Ovary (tissue), 9 donors: ENCODE data around the gene TM9SF4. TPM values are rescaled to one million over a fixed set of nuclear protein-coding genes. Genes with fewer than 3 reads are reported as not detected.
A peak's percentile ranks its signal among the peaks of the same experiment; 100 is the strongest.

ENCODE experiments used
- DNase-seq, 5 donors: peaks; one replicate each; pipeline ENCODE4 v3.0.0-alpha.2; 2019 to 2020
- H3K27ac ChIP-seq, 2 donors: fragments of 200-600 bp; one replicate each; pipeline versions ENCODE4 v1.5.1 to v1.8.0; 2019 to 2022
- H3K27me3 ChIP-seq: fragments of 200-600 bp; one replicate; pipeline ENCODE4 v1.8.0; 2022
- H3K36me3 ChIP-seq: fragments of 200-600 bp; sonication (generic); one replicate; pipeline ENCODE4 v1.5.1; 2019
- H3K4me1 ChIP-seq: one replicate; pipeline ENCODE4 v1.8.1; 2013; ENCODE audit warnings: mild to moderate bottlenecking, moderate library complexity; ENCODE audit not compliant: insufficient read depth
- H3K4me3 ChIP-seq: fragments of 200-600 bp; sonication (generic); one replicate; pipeline ENCODE4 v1.5.1; 2017
- H3K9me3 ChIP-seq, 2 donors: fragments of 200-600 bp in 1 of 2; sonication (generic) in 1 of 2; one replicate each; pipeline versions ENCODE4 v1.5.1 to v1.8.1; 2013 to 2019; ENCODE audit warnings: mild to moderate bottlenecking in 1 of 2, moderate library complexity in 1 of 2
- CTCF ChIP-seq, 3 donors: fragments of 450-650 bp in 2 of 3; fragments of 200-600 bp in 1 of 3; IDR thresholded peaks; one replicate each; pipeline versions ENCODE4 v1.5.1 to v1.8.0; 2016 to 2022; ENCODE audit warnings: antibody characterized with exemption in 3 of 3, mild to moderate bottlenecking in 1 of 3
- EP300 ChIP-seq: sonication (generic); formaldehyde crosslinking; IDR thresholded peaks from one replicate; pipeline ENCODE4 v1.6.1; 2017; ENCODE audit warnings: antibody characterized with exemption
- POLR2A ChIP-seq: fragments of 450-650 bp; IDR thresholded peaks from one replicate; pipeline ENCODE4 v1.6.1; 2017; ENCODE audit warnings: antibody characterized with exemption, mild to moderate bottlenecking, moderate library complexity
- WGBS, 3 donors: extraction: QIAGEN DNeasy Blood & Tissue Kit in 1 of 3; methylation state at CpG; one replicate each; pipeline versions ENCODE4 v1.1.5 to v1.1.7; 2013 to 2017; 5-methylcytosine and 5-hydroxymethylcytosine counted together
- intact Hi-C, 4 donors: fragments of 100-400 bp; cut with DNase I; formaldehyde crosslinking; loops; one replicate each; pipeline versions ENCODE4 v1.11.0 to v1.15.1; 2022 to 2023
- polyA plus RNA-seq, 2 donors: library from polyadenylated mRNA; stranded (reverse); fragments of 200-250 nt in 1 of 2; fragments of 350-450 nt in 1 of 2; fragmentation: Illumina TruSeq in 1 of 2; extraction: RNeasy Lipid Tissue Mini Kit (QIAGEN cat#74804) in 1 of 2; gene quantifications; one replicate each; pipeline ENCODE4 v1.2.3, GENCODE V29; 2013 to 2014
- total RNA-seq, 7 donors: library from RNA; depleted of rRNA in 2 of 7; stranded (reverse); fragments of >200 nt in 2 of 7; fragmentation: NEBNext Ultra II Directional in 3 of 7; extraction: Animal tissue kit (Norgen Biotek cat#: 25700) in 3 of 7; gene quantifications; one replicate each; pipeline versions ENCODE4 v1.1.0 to v1.2.4, GENCODE V29; 2016 to 2023
- donor health status: DM: no; HTN: no; CAD: no; lungs with moderate emphysema.
- donor health status: DM: no; HTN: no; CAD: no.
- donor health status: Bipolar disorder and iron deficiency.
- donor health status: DM: yes; HTN: yes; CAD: no.
- donor health status: DM: no; HTN: no; CAD: no.
- donor health status: DM: yes; HTN: yes; CAD: no.

Gene TM9SF4
- total and polyA plus RNA-seq, 9 donors = 16.2 to 51.0 (median 37.2) TPM

DNA sequence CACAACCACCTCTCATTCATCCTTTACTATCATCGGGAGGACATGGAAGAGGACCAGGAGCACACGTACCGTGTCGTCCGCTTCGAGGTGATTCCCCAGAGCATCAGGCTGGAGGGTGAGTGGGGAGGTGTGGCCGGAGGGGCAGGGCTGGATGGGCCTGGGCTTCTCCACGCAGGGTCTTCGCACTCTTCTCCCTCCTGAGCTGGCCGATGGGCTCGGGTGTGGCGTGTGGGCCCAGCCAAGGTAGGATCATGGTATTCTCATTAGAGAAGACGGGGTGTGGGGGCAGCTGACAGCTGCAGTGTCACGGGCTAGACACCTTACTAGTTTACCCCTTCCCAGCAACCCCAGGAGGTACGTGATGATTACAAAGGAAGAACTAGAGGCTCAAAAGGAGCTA lies 33.5 kb downstream of the TM9SF4 start:
- TF ChIP-seq CTCF (IDR thresholded peaks at IDR 0.05) = no peak
- TF ChIP-seq POLR2A = no peak
- TF ChIP-seq EP300 = no peak
- intact Hi-C loops = no loop called here
- no peaks in the 10 kb centered on the region for H3K9me3 ChIP-seq
- H3K4me3 ChIP-seq = no peak overlapping the region
- no peaks in the 10 kb centered on the region for H3K36me3 ChIP-seq
- DNase-seq = peak in 2 of 5 donors; percentile 6 to 8
- H3K27me3 ChIP-seq = no peaks in the 10 kb centered on the region
- no peak overlapping the region for H3K27ac ChIP-seq
- H3K4me1 ChIP-seq = no peaks in the 10 kb centered on the region
- 92 to 95% (median 93%) methylated on average over 15 of the region's 15 CpGs for WGBS, 3 donors

DNA sequence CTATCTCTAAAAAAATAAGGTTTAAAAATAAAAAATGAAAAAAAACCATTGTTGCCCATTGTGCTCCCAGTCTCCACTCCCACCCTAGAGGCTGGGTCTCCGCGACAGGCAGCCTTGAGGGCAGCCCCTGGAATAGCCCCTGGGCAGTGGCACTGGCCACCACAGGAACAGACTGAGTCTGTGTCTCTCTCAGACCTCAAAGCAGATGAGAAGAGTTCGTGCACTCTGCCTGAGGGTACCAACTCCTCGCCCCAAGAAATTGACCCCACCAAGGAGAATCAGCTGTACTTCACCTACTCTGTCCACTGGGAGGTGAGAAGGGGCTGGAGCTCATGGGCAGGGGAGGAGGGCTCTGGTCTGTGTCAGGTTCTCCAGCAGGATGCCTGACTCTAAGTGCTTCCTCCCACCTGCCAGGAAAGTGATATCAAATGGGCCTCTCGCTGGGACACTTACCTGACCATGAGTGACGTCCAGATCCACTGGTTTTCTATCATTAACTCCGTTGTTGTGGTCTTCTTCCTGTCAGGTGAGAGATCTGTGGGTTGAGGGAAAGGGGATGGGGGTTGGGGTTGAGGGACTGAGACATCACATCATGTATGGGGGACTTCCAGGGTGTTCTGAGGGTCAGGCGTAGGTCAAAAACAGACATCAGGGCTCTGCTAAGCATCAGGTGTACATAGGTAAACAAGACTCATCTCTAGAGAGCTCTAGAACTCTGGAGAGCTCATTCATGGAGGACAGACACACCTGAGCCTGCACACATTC lies 35.6 kb downstream of the TM9SF4 start:
- peak in 2 of 5 donors; percentile 3 to 4 for DNase-seq
- intact Hi-C loops = no loop called here
- H3K36me3 ChIP-seq = no peaks in the 10 kb centered on the region

DNA sequence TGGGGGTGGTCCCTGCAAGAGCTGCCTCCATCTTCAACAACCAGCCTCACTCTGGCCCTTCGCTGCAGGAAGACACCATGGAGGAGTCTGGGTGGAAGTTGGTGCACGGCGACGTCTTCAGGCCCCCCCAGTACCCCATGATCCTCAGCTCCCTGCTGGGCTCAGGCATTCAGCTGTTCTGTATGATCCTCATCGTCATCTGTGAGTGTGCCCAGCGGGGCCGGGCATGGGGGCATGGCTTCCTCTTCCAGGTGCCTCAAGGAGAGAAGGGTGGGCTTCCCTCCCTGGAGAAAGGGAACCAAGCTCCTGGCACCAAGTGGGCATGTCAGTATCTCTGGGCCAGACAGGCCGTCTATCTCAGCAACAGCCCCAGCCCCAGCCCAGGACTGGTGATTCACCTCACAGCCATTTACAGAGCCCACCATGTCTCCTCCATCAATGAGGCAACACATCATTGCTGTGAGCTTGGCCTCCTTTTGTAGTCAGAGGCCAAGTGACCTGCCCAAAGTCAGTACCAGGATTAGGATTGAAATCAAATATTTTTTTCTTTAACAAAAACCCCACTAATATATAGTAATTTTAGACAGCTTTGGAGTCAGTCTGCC lies 40.2 kb downstream of the TM9SF4 start:
- Histone ChIP-seq H3K27me3 (no peaks in the 10 kb centered on the region), H3K36me3 (no peaks in the 10 kb centered on the region), H3K4me3 (no peak overlapping the region), H3K9me3 (no peaks in the 10 kb centered on the region), H3K4me1 (no peaks in the 10 kb centered on the region), H3K27ac (no peak overlapping the region)
- WGBS, 3 donors = 79 to 88% (median 81%) methylated on average over 8 of the region's 8 CpGs
- intact Hi-C loops = no loop called here
- TF ChIP-seq CTCF (IDR thresholded peaks at IDR 0.05) (no peak), EP300 (no peak), POLR2A (no peak)
- peak in 1 of 5 donors; percentile 5 for DNase-seq

More for the DNA sequence above, 35.6 kb downstream of the TM9SF4 start:
- TF ChIP-seq POLR2A (no peak), EP300 (no peak), CTCF (IDR thresholded peaks at IDR 0.05) (no peak)
- no peaks in the 10 kb centered on the region for H3K9me3 ChIP-seq
- H3K4me1 ChIP-seq = no peaks in the 10 kb centered on the region
- no peak overlapping the region for H3K4me3 ChIP-seq
- 92% methylated on average over 8 of the region's 8 CpGs for WGBS, 3 donors
- no peaks in the 10 kb centered on the region for H3K27me3 ChIP-seq
- H3K27ac ChIP-seq = no peak overlapping the region

DNA sequence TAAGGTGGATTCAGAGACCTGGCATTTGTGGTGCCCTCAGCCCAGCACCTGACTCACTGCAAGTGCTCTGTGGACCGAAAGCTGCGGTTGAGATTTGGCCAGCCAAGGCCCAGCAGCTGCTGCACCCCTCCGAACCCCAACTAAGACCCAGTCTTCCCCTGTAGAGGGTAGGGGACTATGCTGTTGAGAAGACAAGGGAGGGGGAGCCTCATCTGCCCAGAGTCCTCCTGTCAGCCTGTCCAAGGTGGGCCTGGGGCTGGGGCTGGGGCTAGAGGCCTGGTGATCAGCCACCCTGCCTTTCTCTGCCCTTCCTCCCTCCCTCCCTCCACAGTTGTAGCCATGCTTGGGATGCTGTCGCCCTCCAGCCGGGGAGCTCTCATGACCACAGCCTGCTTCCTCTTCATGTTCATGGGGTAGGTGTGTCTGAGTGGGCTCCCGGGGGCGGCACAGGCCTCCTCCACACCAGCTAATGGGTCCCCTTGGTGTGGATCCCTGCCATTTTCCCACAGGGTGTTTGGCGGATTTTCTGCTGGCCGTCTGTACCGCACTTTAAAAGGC lies 40.9 kb downstream of the TM9SF4 start:
- TF ChIP-seq EP300 = no peak
- TF ChIP-seq POLR2A = no peak
- TF ChIP-seq CTCF (IDR thresholded peaks at IDR 0.05) = no peak
- WGBS, 3 donors = 89 to 91% (median 91%) methylated on average over 10 of the region's 10 CpGs
- Histone ChIP-seq H3K27me3 (no peaks in the 10 kb centered on the region), H3K36me3 (no peaks in the 10 kb centered on the region), H3K9me3 (no peaks in the 10 kb centered on the region), H3K4me3 (no peak overlapping the region), H3K4me1 (no peaks in the 10 kb centered on the region), H3K27ac (no peak overlapping the region)
- peak in 1 of 5 donors; percentile 7 for DNase-seq
- intact Hi-C loops = no loop called here
